ENCODE data around the gene CCNK.

CCNK gene

DNA sequence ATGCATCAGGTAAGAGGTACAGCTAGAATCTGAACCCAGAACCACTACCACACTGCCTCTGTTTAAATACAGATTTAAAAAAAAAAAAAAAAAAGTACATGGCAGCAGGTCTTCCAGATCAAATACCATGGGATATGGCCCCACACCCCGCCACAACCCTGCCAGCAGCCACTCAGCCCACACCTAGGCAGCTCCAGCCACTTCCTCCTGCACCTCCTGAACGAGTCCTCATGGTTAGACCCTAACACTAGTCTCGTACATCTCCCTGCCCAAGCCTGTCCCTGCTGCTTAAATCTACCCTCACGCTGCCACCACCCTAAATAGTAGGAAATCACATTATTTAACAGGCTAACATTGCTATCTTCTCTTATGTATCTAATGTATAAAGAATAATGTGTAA, 13.1 kb upstream of the CCNK start:
- Histone ChIP-seq H3K27me3 (ENCODE audit: control insufficient read depth, insufficient read depth, low read length) (no peaks in the 10 kb centered on the region), H3K4me3 (ENCODE audit: low read depth, low read length) (no peak overlapping the region), H3K4me1 (ENCODE audit: control insufficient read depth, insufficient read depth, low read length) (peaks cover 5% of the 10 kb centered on the region), H3K9ac (ENCODE audit: low read depth, low read length) (no peak overlapping the region), H3K36me3 (ENCODE audit: control insufficient read depth, insufficient read depth, low read length) (peaks cover 5% of the 10 kb centered on the region), H3K9me3 (ENCODE audit: control insufficient read depth, insufficient read depth, low read length) (no peaks in the 10 kb centered on the region)

DNA sequence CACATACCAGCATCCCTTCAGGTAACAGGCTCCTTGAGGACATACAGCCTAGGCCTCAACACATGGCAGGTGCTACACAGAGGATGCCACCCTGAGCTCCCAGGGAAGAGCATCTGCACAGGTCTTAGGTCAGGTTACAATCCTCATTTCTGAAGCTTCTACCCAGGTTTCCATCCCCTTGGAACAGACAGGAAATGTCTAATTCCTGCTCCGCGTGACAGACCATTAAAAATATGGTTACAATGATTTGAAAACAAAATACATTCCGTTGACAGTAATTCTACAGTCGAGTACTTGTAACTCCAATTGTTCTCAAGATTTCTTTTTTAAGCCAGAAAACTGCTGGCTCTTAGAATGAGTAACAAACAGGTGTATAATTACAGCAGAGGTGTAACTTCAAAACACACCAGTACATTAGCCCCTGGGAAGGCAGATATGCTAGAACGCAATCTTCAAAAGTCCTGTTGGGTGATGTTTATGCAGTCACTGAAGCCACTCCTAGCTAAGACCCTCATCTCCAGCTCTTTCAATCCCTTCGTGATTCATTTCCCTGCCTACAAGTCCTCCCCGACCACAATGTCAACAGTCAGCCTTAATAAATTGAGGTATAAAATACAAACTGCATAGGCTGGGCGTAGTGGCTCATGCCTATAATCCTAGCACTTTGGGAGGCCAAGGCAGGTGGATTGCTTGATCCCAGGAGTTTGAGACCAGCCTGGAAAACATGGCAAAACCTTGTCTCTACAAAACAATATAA, 12.2 kb upstream of the CCNK start:
- H3K27me3 ChIP-seq (ENCODE audit: control insufficient read depth, insufficient read depth, low read length), result no peaks in the 10 kb centered on the region
- H3K9me3 ChIP-seq (ENCODE audit: control insufficient read depth, insufficient read depth, low read length), result no peaks in the 10 kb centered on the region
- H3K9ac ChIP-seq (ENCODE audit: low read depth, low read length), result no peak overlapping the region
- H3K4me1 ChIP-seq (ENCODE audit: control insufficient read depth, insufficient read depth, low read length), result no peaks in the 10 kb centered on the region
- H3K4me3 ChIP-seq (ENCODE audit: low read depth, low read length), result no peak overlapping the region
- peaks cover 5% of the 10 kb centered on the region for H3K36me3 ChIP-seq (ENCODE audit: control insufficient read depth, insufficient read depth, low read length)

DNA sequence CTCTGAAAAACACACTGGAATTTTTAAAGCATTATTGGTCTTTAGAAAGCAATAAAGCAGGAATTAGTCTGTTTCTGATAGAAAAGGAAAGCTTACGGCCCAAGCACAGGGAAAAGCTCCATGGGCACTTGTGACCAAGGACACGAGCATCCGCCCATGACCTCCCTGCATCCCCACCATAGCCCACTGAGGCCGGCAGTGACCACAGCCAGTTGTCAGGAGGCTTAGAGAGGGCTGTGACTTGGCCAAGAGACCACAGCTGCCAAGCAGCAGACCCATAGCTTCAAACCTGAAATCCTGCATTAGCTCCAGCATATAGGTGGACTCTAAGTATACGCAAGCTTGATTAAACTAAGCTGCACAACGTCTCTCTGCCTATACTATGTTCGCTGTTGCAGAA, 9.5 kb upstream of the CCNK start:
- H3K4me3 ChIP-seq (ENCODE audit: low read depth, low read length), result no peak overlapping the region
- H3K9ac ChIP-seq (ENCODE audit: low read depth, low read length), result no peak overlapping the region
- no peaks in the 10 kb centered on the region for H3K9me3 ChIP-seq (ENCODE audit: control insufficient read depth, insufficient read depth, low read length)
- H3K27me3 ChIP-seq (ENCODE audit: control insufficient read depth, insufficient read depth, low read length), result no peaks in the 10 kb centered on the region
- no peaks in the 10 kb centered on the region for H3K36me3 ChIP-seq (ENCODE audit: control insufficient read depth, insufficient read depth, low read length)
- H3K4me1 ChIP-seq (ENCODE audit: control insufficient read depth, insufficient read depth, low read length), result peaks cover 7% of the 10 kb centered on the region

DNA sequence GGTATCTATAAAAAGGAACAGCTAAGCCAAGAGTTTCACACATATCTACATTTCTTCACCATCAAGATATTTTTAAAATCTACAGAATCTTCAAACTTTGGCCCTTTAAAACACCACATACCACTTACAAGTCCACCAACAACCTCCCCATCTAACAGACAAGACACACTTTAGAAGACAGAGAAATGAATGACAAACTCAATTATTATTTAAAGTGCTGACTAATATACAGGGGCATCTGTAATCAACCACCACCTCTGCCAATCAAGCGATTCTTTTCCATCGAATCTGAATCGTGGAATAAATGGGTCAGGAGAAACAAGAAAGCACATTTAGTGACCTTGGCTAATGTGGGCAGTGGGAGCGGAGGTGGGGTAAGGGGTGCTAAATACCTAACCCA, 8.3 kb upstream of the CCNK start:
- Histone ChIP-seq H3K4me3 (ENCODE audit: low read depth, low read length) (no peak overlapping the region), H3K27me3 (ENCODE audit: control insufficient read depth, insufficient read depth, low read length) (no peaks in the 10 kb centered on the region), H3K9me3 (ENCODE audit: control insufficient read depth, insufficient read depth, low read length) (no peaks in the 10 kb centered on the region), H3K4me1 (ENCODE audit: control insufficient read depth, insufficient read depth, low read length) (peaks cover 7% of the 10 kb centered on the region), H3K9ac (ENCODE audit: low read depth, low read length) (no peak overlapping the region), H3K36me3 (ENCODE audit: control insufficient read depth, insufficient read depth, low read length) (no peaks in the 10 kb centered on the region)

DNA sequence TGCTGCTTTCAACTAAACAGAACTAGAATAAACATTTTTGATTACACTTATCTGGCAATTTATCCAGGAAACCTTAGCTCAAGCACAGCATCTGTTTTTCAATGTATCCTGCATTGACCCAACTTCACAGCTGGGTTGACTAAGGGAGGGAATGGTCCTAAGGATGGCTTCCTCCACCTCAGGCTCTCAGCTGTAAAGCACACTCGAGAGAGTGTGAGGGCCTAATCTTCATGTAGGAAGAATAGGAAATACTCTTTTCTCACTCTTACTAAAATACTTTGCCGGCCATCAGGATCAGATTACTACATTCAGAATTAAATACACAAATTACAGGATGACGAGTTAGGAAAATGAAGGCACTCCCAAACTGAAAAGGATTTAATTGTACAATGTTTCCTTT, 7.8 kb upstream of the CCNK start:
- Histone ChIP-seq H3K36me3 (ENCODE audit: control insufficient read depth, insufficient read depth, low read length) (no peaks in the 10 kb centered on the region), H3K4me3 (ENCODE audit: low read depth, low read length) (no peak overlapping the region), H3K4me1 (ENCODE audit: control insufficient read depth, insufficient read depth, low read length) (peaks cover 7% of the 10 kb centered on the region), H3K9me3 (ENCODE audit: control insufficient read depth, insufficient read depth, low read length) (no peaks in the 10 kb centered on the region), H3K9ac (ENCODE audit: low read depth, low read length) (no peak overlapping the region), H3K27me3 (ENCODE audit: control insufficient read depth, insufficient read depth, low read length) (no peaks in the 10 kb centered on the region)

DNA sequence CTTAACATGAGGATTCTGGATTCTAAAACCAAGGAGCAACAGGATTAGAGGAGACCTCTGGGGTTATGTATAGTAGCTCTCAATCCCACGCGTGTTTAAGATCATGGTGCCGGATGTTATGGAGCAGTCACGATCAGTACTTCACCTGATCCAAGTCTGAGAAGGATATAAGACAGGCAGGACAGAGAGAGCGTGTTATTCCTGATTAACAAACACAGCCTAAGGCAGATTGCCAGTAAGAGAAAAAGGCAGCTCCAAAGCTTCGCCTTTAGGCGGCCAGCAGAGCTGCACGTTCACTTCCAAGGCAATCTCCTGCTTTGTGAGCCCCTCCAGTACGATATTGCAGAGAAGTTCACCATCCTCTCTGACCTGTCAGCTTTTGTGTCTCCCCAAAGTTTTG, 6.0 kb upstream of the CCNK start:
- H3K4me3 ChIP-seq (ENCODE audit: low read depth, low read length), result no peak overlapping the region
- H3K27me3 ChIP-seq (ENCODE audit: control insufficient read depth, insufficient read depth, low read length), result no peaks in the 10 kb centered on the region
- H3K9ac ChIP-seq (ENCODE audit: low read depth, low read length), result no peak overlapping the region
- H3K36me3 ChIP-seq (ENCODE audit: control insufficient read depth, insufficient read depth, low read length), result no peaks in the 10 kb centered on the region
- peaks cover 9% of the 10 kb centered on the region for H3K4me1 ChIP-seq (ENCODE audit: control insufficient read depth, insufficient read depth, low read length)
- no peaks in the 10 kb centered on the region for H3K9me3 ChIP-seq (ENCODE audit: control insufficient read depth, insufficient read depth, low read length)

DNA sequence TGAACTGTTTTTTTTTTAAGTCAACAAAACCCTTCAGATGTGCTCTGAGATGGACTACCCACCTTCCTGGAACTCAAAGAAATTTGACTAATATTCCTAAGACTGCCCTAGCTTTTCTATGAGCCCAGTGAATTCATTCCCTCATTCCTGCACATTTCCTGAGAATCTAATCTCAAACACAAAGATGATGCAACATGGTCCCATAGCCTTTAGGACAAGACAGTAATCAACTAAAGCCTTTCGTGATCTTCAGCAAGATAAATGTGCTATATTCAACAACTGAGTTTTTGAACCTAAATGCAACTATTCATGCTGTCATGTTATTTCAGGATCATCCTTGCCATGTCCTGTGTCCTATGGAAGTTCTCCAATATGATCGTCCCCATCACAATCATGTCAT, 5.5 kb upstream of the CCNK start:
- Histone ChIP-seq H3K4me1 (ENCODE audit: control insufficient read depth, insufficient read depth, low read length) (peaks cover 9% of the 10 kb centered on the region), H3K9ac (ENCODE audit: low read depth, low read length) (no peak overlapping the region), H3K36me3 (ENCODE audit: control insufficient read depth, insufficient read depth, low read length) (no peaks in the 10 kb centered on the region), H3K4me3 (ENCODE audit: low read depth, low read length) (no peak overlapping the region), H3K9me3 (ENCODE audit: control insufficient read depth, insufficient read depth, low read length) (no peaks in the 10 kb centered on the region), H3K27me3 (ENCODE audit: control insufficient read depth, insufficient read depth, low read length) (no peaks in the 10 kb centered on the region)

DNA sequence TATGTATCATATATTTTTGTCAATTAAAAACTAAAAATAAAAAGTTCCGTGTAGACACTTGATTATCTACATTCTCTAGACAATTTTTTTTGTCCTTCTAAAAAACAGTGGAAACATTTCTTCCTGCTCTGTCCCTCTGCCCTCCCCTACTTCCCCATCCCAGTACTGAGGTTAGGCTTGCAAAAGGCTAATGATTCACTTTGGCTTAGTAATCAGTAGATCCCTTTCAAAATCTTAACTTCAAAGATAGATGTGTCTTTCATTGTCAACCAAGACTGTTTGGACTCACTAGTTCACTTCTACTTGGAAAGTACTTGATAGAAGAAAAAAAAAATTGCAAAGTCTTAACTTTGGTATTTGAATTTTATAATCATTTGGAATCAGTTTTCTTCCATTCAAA, 4.3 kb upstream of the CCNK start:
- Histone ChIP-seq H3K9ac (ENCODE audit: low read depth, low read length) (no peak overlapping the region), H3K4me1 (ENCODE audit: control insufficient read depth, insufficient read depth, low read length) (peaks cover 9% of the 10 kb centered on the region)

DNA sequence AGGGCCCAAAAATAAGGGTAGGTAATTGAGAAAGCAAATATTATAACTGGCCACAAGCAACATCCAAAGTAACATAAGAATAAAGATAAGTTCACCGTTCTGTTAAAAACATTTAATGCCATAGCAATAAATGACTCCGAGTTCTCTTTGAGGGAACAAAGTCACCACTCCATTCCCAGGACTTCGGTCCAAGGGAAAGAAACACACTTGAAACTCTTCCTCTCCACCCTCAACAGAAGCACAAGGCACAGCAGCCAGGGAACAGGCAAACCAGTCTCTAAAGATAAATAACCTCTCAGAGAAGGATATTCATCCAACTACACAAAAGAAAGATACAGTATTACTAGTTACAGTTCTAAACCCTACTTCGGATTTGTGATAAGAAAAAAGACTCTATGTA, 3.1 kb upstream of the CCNK start:
- no peaks in the 10 kb centered on the region for H3K9me3 ChIP-seq (ENCODE audit: control insufficient read depth, insufficient read depth, low read length)
- H3K4me1 ChIP-seq (ENCODE audit: control insufficient read depth, insufficient read depth, low read length), result peaks cover 9% of the 10 kb centered on the region
- no peaks in the 10 kb centered on the region for H3K36me3 ChIP-seq (ENCODE audit: control insufficient read depth, insufficient read depth, low read length)
- no peak overlapping the region for H3K4me3 ChIP-seq (ENCODE audit: low read depth, low read length)
- H3K27me3 ChIP-seq (ENCODE audit: control insufficient read depth, insufficient read depth, low read length), result no peaks in the 10 kb centered on the region
- no peak overlapping the region for H3K9ac ChIP-seq (ENCODE audit: low read depth, low read length)

More for the DNA sequence above, 4.3 kb upstream of the CCNK start:
- H3K27me3 ChIP-seq (ENCODE audit: control insufficient read depth, insufficient read depth, low read length), result no peaks in the 10 kb centered on the region
- H3K36me3 ChIP-seq (ENCODE audit: control insufficient read depth, insufficient read depth, low read length), result no peaks in the 10 kb centered on the region
- H3K9me3 ChIP-seq (ENCODE audit: control insufficient read depth, insufficient read depth, low read length), result no peaks in the 10 kb centered on the region
- no peak overlapping the region for H3K4me3 ChIP-seq (ENCODE audit: low read depth, low read length)

DNA sequence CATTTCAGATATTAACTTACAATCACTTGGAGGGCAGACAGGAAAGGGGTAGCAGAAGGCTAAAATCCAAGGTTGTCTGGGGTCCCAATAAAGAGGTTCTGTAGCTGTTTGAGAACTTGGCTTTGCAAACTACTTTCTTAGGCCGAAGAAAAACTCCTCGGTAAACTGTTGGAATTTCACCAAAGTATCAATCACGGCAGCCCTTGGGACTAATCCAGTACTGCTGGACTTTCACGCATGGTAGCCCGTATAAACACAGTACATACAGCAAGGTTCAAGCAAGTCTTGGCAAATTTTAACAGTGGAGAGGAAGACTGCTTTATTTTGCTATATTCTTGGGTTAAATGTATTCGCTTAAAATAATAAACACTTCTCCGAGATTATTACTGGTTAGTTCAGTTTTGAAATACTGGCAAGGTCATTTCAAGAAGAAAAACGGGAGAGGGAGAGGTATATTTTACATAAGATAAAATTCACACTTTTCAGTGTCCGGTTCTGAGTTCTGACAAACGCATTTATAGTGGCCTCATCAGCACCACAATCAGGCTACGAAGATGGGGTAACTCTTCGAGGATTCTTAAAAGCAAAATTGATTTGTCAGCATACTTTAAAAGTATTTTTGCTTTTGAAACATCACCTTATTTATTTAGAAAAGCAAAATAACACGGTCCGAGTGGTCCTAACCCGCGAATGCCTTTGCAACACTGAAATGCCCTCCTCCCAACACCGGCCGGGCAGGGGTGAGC, 1.9 kb upstream of the CCNK start:
- H3K4me1 ChIP-seq (ENCODE audit: control insufficient read depth, insufficient read depth, low read length), result peaks cover 9% of the 10 kb centered on the region
- H3K9ac ChIP-seq (ENCODE audit: low read depth, low read length), result no peak overlapping the region
- H3K4me3 ChIP-seq (ENCODE audit: low read depth, low read length), result peak overlapping the region; percentile 75
- H3K27me3 ChIP-seq (ENCODE audit: control insufficient read depth, insufficient read depth, low read length), result no peaks in the 10 kb centered on the region
- H3K36me3 ChIP-seq (ENCODE audit: control insufficient read depth, insufficient read depth, low read length), result no peaks in the 10 kb centered on the region
- no peaks in the 10 kb centered on the region for H3K9me3 ChIP-seq (ENCODE audit: control insufficient read depth, insufficient read depth, low read length)

DNA sequence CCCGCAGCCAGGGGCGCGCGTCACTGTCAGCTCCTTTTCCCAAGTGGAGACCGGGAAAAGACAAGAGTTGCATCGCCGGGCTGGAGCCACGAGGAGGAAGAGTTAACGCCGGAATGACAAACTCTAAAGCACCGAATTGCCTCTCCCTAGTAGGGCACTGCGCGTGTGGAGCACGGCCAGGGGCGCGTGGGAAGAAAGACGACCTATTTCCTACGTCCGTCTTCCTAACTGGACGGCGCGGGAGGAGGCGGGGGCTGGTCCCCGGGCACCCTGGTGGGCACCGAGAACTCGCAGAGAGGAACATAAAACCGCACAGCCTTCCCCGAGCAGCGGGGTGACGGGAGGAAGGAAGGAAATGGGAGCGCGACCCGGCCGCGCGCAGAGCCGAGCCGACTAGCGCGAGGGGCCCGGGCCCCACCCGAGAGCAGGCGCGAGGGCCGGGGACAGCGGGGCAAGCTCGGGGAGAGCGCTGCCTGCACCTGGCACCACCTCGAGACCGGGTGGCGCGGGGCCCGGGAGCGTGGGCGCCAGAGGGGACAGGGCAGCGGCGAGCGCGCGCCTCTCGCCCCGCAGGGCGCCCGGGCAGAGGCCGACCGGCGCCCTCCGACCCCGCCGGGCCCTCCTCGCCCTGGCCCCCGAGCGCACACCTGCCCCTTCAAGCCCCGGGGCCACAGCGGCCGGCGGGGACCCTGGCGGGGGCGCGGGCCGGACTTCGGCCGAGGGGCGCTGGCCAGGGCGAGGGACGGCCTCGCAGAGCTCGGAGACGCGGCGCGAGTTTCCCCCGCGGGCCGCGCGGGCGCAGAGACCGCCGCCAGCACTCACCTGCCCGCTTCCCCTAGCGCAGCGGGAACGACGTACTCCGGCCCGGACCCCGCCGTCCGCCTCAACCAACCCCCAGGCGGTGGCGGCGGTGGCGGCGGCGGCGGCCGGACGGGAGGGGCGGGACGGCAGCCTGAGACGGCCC, 1.0 kb upstream of the CCNK start, which contains the start of gene SETD3:
TSS of gene SETD3 (minus strand) at position 954 of the 964 bp plus-strand sequence. CDS start 15,054 bp downstream, outside the sequence.
- Histone ChIP-seq H3K9me3 (ENCODE audit: control insufficient read depth, insufficient read depth, low read length) (no peaks in the 10 kb centered on the region), H3K36me3 (ENCODE audit: control insufficient read depth, insufficient read depth, low read length) (no peaks in the 10 kb centered on the region), H3K4me1 (ENCODE audit: control insufficient read depth, insufficient read depth, low read length) (peaks cover 8% of the 10 kb centered on the region), H3K9ac (ENCODE audit: low read depth, low read length) (peak within 1 kb of the TSS; percentile 87), H3K27me3 (ENCODE audit: control insufficient read depth, insufficient read depth, low read length) (no peaks in the 10 kb centered on the region), H3K4me3 (ENCODE audit: low read depth, low read length) (peak within 1 kb of the TSS; percentile 99)
